GM19238 (cell line): ENCODE results near the gene RNU6-1.

Experiments
- DNase-seq: peaks from one replicate; pipeline ENCODE4 v3.0.0; 2011; ENCODE audit warnings: low spot score; ENCODE audit not compliant: insufficient read length

The RNU6-1 gene

DNA sequence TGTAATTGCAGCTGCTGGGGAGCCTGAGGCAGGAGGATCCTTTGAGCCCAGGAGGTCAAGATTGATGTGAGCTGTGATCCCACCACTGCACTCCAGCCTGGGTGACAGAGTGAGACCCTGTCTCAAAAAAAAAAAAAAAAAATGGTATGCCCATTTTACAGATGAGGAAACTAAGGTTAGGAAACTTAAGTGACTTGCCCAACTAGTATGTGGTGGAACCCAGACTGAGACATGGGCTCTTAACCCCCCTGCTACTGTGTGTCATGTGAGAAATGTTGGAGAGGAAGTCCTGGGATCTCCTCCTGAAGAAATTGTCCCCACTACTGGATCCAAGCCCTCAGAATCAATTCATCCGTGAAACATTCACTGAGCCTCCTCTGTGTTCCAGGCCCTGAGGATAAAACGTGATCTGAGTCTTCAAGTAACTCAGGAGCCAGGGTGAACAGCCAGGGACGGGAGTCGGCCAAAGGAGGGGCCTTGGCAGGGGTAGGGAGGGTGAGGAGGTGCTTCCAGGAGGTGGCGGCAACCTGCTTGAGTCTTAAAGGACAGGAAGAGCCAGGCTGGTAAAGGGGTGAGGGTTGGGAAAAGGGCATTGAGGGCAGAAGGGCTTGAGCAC is 19.6 kb upstream of the RNU6-1 start:
- no peak for DNase-seq

DNA sequence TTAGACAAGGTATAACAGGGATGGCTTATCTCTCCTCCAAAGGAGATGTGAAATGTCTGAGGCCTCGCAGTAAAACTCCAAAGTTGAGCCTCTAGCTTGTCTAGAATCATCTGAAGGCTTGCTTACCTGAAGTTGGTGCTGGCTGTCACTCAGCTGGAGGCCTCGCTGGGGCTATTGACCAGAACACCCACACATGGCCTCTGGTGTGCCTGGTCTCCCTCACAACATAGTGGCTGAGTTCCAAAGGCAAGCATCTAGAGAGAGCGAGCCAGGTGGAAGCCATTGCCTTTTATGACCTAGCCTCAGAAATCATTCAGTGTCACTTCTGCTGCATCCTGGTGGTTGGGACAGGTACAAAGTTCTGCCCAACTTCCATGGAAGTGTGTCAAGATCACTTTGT is 17.4 kb upstream of the RNU6-1 start:
- DNase-seq, result no peak

DNA sequence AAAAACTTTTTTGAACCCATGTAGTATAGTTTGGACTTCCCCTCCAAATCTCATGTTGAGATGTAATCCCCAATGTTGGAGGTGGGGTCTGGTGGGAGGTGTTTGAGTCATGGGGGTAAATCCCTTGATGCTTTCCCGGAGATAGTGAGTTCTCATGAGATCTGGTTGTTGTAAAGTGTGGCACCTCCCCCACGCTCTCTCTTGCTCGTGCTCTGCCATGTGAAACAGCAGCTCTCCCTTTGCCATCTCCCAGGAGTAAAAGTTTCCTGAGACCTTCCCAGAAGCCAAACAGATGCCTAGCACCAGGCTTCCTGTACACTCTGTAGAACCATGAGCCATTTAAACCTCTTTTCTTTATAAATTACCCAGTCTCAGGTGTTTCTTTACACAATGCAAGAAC is 16.0 kb upstream of the RNU6-1 start:
- DNase-seq, result no peak

DNA sequence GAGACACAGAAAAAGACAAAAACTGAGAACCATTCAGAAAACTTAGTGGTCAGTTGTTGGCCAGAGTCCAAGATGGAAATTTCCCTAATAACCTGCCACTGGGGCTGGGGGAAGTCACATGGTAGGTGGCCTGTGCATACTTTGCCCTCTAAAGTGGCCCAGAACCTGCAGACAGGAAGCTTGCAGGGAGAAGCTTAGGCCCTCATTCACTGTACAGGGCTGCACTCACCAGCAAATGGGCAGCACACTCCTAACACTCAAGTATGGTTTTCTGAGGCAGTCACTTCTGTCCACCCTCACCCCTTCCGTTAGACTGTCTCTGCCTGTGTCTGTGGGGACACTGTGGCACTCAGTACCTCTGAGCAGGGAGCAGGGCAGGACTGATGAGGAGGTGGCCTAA is 14.5 kb upstream of the RNU6-1 start:
- no peak for DNase-seq

DNA sequence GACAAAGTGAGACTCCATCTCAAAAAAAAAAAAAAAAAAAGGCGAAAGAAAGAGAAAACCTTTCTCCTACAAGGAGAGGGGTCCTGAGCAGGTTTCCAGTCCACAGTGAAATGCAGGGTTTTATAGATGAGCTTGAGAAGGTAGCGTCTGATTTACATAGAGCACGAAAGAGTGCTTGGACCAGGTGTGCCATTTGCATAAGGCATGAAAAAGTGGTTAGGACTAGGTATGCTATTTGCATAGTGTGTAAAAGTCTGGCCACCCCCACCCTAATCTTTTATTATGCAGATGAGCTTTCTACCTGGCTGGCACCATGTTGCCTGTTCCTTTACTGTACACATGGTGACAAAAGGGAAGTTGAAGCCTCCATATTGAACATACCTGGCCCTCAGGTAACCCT is 13.6 kb upstream of the RNU6-1 start:
- no peak for DNase-seq

DNA sequence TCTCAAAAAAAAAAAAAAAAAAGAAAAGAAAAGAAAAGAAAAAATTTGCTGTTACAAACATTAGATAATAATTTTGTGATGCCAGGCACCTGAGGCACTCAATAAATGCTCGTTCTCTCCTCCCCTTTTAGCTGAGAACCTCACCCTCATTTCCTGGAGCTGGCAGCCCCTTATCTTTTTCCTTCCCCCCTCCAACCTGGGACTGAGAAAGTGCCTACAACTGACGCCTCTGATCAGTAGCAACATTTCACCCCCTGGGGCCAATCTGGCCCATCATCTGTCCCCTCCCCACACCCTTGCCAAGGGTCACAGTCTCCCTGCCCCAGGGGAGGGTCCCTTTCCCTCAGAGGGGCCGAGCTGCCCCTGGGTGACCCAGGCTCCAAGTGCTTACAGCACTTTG is 12.6 kb upstream of the RNU6-1 start:
- no peak for DNase-seq

DNA sequence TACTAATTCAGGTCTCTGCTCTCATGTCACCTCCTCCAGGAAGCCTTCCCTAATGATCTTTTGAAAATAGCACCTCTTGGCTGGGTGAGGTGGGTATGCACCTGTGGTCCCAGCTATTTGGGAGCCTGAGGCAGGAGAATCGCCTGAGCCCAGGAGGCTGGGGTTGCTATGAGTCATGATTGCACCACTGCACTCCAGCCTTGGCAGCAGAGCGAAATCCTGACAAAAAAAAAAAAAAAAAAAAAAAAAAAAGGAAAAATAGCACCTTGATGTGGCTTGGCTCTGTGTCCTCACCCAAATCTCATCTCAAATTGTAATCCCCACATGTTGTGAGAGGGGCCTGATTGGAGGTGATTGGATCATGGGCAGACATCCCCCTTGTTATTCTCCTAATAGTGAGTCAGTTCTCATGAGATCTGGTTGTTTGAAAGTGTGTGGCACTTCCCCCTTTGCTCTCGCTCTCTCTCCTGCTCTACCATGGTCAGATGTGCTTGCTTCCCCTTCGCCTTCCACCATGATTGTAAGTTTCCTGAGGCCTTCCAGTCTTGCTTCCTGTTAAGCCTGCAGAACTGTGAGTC is 11.2 kb upstream of the RNU6-1 start:
- no peak for DNase-seq

DNA sequence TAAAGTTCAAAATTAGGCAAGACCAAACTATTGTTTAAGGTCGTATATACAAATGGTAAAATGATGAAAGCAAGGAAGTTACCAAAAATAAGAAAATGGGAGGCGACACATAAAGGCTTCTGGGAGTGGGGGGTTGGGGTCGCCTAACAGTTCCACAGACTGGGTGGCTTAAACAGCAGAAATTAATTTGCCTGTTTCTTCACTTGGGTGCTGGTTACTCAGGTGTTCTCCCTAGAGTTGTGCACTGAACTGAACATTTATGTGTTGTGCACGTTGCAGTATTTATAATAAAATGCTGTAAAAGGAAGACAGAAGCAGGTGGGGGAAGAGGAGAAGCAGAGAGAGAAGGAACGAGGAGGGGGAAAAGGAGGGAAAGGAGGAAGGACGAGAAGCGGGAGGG is 10.5 kb upstream of the RNU6-1 start:
- no peak for DNase-seq

DNA sequence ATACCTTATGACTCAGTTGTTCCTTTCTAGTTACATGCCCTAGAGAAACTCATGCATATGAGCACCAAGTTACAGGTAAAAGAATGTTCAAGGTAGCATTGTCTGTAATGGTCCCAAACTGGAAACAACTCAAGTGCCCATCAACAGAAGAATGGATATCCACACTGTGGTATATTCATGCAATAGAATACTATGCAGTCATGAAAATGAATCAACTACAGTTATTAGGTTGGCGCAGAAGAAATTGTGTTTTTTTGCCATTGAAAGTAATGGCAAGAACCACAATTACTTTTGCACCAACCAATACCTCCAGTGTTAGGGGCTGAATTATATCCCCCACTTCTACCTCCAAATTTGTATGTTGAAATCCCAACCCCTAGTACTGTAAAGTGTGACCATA is 9.7 kb upstream of the RNU6-1 start:
- no peak for DNase-seq

DNA sequence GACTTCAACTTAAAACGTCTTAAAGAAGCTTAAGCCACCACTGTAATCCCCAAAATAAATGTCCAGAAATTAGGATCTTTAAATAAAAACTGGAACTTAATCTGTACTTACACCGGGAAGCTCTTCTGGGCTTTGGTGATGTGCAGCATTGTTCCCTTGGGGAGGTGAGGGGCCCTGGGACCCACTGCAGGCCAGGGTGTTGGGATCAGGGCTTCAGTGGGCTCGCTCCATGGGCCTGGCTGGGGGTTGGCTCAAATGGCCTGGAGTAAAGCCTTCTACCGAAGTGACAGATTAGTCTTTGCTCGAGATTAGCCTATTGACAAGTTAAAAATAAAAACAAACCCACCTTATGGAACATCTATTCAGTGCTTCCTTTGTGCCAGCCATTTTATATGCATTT is 6.1 kb upstream of the RNU6-1 start:
- no peak for DNase-seq

DNA sequence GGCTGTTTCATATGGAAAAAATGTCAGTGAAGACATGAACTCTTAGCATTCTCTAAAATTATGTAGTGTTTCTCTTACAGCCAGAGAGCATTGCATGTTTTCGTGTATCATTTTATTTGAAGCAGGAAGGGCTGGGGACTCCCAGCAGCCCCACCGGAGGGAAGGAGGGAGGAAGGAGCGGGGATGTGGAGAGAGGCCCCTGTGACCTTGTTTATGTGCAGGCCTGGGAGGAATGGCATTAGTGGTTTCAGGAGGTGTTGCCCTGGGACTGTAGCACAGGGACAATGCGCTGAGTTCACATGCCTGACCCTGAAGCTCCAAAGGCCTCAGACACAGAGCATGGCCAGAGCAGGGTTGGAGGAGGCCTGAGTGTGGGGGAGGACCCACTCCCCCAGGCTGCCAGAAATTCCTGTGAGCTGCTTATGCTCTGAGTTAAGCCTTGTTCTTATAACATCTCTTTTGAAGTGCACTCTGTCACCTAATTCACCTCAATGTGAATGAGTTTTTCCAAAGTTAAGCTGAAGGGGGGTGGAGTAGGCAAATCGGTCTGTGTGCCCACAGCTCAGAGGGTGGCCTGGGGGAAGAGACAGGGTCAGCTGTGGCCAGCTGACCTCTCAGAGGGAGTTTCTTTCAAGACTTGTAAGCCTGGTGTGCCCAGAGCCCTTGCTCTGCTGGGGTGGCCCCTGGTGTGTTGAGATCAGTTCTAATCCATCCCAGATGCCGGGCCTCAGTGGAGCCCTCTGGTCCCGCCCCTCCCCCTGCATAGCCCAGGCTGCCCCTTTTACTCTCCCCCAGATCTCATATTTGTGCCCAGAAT is 3.9 kb upstream of the RNU6-1 start:
- no peak for DNase-seq

DNA sequence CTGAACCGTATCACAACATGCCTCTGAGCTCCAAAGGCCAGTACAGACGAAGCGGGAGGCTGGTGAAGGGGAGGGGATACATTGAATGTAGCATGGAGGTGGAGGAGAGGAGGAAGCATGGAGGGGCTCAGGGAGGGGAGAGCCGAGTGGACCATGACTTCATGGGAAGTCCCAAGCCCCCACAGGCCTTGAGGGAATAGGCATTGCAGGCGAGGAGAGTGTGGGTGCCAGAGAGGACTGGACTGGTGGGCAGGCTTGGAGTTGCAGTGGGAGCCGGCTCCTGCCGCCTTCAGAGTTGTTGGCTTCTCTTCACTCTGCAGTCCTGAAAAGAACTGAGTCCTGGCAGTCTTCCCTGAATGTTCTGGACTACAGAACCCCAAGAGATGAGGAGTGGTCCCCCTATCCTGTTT is 3.3 kb upstream of the RNU6-1 start:
- no peak for DNase-seq

DNA sequence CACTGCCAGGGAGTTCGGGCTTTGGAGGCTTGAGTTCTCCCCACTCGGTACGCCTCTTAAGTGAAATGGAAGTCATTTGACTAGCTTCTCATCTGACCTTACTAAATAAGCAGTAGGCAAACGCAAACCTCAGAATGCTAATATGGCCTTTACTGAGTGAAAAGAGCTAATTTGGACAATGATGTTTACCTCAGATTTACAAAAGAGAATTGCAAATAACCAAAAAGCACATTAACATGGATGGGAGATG is 1.6 kb upstream of the RNU6-1 start:
- DNase-seq, result no peak

DNA sequence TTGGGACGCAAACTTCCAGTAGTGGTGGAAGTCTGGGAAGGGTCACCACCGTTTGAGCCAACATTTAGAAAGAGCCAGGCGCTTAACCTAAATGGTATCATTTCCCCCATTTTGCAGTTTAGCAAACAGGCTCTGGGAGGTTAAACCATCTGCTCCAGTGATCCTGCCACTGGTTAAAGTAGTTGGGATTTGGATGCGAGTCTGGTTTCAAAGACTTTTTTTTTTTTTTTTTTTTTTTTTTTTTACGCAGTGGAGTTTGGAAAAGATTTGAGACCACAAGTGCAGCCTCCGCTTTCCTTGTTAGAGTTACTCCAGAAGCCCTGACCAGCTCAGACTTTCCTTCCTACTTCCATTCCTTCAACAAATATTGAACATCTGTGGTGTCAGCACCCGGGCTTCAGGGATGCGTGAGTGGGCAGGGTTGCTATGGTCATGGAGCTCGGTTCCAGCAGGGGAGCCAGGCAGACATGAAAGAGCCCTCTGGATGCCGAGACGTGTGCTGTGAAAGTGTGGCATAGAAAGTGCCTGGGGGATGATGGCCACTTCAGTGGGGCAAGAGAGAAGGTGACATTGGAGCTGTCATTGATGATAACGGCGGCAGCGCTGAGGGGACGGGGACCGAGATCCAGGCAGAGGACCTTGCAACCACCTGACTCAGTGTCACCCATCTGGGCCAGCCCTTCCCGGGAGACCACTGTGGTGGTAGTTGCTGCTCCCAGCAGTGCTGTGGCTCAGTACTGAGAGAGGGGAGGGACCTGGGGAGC is 1.1 kb upstream of the RNU6-1 start:
- DNase-seq, result no peak

DNA sequence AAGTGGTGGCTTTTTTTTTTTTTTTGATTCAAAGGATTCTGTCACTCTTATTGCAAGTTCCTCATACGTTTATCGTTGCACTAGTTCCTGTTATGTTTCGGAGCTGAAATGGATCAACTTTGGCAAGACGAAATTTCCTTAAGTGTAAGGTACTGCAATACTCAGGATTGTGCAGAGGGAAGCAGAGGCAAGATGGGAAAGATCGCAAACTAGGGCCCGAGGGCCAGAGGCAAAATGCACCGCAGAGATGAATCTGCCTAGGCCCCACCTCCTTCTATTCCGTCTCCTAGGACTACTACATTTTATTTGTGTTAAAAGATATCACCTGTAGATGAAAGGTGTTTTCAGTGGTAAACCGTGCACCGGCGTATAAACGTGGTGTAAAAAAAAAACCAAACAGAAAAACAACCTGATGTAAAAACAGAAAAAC is 331 bp downstream of the RNU6-1 start:
- no peak for DNase-seq

DNA sequence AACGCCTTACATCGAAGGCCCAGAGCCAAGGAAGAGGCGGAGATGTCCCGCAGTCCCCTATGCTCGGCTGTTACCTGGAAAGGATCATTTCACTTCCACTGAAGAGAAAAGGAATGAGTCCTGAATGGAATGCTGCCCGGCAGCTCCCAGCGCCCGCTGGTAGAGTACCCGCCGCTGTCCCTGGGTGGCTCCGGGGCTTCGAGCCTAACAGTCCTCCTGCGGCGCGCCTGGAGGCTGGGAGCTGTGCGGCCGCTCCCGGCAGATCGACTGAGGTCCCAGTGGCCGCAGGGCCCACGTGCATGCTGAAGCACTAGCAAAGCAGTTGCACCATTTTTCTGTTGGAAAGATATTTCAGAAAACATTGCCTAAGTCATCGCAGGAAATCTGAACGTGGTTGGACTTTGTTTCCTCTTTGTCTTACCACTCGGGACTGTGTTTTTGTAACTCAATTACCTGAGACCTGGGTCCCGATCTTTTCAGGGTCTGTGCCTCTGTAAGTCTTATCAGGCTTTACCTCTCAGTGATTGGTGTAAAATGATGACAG is 984 bp downstream of the RNU6-1 start:
- DNase-seq, result no peak

DNA sequence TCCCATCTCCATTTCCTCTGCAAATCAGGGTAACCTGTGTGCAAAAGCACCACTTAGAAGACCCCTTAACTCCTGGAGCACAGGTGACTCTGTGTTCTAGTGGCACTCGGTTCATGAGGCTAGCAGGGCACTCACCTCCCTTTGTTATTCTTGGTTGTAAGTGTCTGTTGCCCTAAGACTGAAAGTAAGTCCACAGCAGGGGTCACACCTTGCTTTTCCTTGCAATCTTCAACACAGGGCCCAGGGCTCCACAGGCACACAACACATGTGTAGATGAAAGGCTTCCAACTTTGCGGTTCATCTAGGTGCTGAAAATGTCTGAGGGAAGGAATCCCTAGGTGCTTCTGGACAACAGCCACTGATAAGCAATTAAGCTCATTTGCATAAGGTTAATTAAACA is 2.9 kb downstream of the RNU6-1 start:
- DNase-seq, result no peak

DNA sequence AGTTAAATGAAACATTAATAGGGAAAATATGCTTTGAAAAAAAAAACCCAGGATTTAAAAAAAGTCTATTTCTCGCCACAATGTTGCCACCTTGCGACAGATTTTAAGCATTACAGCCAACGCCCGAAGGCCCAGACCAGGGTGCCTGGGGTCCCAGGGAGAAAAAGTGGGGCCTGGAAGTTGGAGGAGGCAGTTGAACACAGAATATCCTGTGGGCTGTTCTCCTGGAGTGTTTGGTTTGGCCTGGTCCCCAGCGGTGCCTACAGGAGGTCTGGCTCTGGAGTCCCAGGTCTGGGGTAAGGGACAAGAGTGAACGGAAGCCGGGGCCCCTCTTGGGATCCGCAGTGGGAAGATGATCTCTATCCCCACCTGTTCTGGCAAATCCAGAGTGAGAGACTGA is 3.4 kb downstream of the RNU6-1 start:
- DNase-seq, result no peak

DNA sequence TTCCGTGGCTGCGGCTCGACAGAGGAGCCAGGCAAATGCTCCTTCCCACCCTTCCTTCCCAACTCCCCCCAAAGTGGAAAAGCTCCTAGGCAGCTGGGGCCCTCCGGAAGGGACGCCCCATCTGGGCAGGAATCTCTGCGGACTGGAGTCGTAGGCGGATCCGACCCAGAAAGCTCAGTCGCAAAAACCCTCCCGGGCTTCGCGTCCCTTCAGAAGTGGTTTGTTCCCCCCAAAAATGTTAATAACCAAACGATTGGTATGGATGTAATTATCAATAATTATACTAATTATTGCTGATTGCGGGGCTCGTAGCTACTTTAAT is 3.8 kb downstream of the RNU6-1 start:
- DNase-seq, result no peak

DNA sequence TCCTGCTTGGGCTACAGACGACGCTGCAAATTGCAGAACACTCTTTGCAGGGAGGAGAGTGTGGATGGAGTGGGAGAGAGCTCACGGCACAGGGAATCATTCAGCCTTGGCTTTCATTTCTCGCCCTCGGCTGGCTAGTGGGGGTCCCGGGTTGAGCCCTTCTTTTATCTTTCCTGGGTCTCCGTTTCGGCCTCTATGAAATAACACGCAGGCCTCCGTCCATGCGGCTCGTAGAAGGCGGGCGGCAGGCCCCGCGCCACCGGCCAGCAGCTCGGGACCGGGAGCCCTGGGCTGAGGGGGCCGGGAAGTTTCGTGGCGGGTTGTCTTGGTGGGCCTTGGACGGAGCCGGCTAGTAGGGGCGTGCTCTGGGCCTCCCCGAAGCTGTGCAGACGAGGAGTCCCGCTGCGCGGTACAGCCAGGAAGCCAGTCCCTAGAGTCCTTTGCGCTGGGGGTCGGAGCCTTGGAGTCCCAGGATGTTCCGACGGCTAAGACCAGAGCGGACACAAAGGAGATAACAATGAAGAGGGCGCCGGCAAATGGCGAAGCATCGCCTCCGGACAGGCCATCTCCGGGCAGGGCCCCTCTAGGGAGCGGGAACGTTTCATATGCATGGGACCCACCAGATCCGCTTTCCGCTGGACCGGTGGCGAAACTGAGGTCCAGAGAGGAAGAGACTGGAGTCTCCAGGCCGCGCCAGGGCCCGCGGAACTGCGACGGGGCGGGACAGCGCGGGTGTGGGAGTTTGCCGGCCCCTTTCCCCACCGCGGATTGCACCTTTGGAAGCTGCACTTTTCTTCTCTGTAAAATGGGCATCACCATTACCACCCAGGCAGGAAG is 4.3 kb downstream of the RNU6-1 start:
- DNase-seq, result no peak

DNA sequence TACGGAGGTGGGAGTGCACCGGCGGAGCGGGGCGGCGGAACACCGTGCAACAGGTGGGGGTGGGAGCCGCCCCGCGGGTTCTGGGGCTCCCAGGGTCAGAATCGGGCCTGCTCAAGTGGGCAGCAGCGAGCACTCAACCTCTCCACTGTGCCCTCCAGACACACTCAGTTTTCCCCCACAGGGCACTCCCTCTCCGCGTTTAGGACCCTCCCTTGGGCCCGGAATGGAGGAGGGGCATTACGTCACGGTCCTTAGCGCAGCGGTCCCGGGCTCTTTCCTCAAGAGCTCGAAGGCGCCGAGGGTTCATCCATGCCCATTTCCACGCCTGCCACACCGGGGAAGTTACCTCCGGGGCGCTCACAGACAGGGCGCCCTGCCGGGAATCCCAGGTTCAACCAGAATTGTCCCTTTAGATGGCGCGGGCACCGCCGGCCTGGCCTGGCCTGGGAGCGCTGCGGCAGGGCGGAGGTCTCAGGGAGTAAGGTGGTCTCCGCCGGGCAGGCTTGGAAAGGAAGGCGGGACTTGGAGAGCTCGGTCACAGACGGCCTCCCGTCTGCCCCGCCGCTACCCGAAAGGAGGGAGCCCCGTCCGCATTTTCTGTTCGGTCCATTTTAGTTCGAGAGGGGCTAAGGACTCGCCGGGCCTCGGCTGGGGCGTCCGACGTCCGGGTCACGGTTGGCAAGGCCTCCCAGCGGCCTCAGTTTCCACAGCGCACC is 5.1 kb downstream of the RNU6-1 start:
- DNase-seq, result no peak
